GM19025 (cell line): ENCODE data around the gene PTPRM.
A peak's percentile ranks its signal among the peaks of the same experiment; 100 is the strongest.

Source experiments
- ATAC-seq: cut with Tn5 transposase; IDR thresholded peaks from one replicate; pipeline ENCODE4 v1.9.1; 2021; ENCODE audit warnings: mild to moderate bottlenecking, low read depth, moderate library complexity; ENCODE audit not compliant: unreplicated experiment

The PTPRM gene

DNA sequence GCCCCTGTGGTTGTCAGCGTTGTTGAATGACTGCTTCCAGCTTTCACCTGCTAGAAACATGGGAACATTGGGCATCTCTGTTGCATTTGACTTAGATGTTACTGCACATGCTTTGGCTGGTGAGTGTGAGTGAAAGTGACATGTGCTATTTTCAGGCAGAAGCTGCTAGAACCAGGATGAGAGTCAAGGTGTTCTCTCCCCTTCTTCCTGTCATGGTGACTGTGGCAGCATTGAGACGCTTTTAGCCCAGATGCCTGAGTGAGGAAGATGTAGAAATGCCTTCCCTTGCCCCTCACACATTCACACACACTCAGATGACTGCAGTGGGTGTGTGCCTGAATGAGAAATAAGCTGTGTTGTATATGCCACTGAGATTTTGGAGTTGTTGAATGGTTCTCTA lies 220.2 kb downstream of the PTPRM start:
- ATAC-seq, result no peak

DNA sequence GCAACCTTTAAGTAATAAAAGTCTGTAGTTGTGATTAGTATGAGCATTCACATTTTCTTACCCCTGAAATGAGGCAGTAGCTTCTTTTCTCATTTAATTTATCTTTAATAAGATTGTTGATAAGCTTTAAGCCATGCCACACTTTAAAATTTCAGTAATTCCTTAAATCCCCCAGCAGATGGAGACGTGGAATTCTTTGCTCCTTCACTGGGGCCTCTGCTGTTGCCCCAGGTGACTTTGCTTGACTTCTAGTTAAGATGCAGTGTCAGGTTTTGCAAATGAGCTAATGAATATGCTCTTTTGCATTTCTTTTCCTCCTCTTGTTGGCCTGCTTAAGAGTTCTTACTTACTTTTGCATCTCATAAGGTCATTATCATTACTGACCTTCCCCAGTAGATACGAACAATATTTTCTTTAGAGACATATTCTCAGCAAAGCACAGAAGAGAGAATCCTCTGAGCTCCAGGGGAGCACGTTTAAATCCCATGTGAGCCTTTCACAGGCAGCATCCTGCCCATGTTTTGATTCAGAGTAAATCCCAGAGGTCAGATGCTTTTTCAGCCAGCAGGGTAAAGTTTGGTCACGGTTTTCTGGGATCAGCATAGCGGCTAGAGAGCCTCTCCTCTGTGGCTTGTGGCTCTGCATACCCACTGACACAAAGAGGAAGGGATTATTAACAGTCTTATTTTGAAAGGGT lies 222.9 kb downstream of the PTPRM start:
- no peak for ATAC-seq

DNA sequence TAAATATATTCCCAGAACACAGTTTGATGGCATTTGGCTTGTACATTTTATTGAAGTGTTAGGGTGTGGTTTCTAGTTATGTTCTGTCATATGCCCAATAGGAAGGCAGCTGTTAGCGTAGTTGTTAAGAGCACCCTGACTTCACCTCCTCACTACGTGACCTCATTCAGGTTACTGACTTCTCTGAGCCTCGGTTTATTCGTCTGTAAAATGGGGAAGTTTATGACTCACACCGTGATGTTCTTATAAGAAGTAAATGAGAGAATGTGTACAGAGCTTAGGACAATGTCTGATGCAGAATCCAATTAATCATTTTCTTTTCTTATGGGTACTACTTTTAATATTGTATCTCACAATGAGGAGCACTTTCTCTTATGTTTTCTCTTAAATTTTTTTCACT lies 226.0 kb downstream of the PTPRM start:
- ATAC-seq, result no peak

DNA sequence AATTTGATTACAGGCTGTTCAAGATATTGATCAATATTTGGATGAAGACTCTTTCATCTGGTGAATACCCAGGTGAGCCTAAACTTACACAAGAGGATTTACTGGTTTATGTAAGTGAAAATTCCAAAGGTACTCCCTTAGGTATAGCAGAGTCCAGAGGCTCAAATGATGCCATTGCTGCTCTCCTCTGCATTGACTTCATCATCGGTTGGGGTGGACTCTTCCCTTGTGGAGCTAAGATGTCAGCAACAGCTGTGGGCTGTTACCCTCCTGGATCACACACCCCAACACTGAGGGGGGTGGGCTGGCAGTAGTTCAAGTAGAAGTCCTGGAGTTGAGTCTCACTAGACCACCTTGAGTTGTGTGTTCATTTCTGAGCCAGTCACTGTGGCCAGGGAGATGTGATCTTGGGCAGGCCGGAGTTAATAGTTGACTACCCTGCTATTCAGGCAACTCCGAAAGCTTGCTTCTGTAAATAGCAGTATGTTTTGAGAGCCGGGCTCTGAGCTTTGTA lies 236.9 kb downstream of the PTPRM start:
- ATAC-seq, result no peak

DNA sequence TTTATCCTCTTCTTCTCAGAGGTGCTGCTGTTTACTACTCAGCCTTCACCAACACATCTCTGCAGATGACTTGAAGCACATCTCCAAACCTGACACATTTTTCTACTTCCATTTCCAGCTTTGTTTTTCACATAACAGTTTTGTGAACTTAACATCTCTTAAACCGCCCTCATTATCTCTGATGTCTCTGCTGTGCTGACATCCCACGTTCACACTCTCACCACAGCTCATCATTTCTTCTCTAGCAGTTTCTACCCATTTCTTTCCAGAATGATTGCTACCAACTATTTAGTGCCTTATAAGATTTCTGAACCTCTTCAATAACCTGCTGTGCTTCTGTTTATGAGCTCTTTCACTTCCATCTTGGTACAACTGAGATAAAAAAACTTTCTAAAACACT lies 238.0 kb downstream of the PTPRM start:
- no peak for ATAC-seq

DNA sequence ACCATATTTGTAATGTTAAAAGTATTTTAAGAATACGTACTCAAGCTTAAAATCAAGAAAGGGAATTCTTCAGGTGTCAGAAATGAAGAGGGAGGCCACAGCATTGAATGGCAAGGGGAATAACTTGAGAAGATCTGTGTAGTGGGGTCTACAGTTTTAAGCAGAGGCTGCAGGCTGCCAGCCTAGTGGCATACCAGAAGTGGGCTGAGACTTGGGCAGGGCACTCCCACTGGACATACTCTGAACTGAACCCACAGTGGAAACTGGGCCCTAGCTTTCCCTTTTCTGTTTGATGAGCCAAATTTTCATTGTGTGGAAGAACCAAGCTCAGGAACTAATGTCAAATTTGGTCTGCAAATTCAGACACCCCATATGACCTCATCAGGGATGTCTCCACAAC lies 238.8 kb downstream of the PTPRM start:
- ATAC-seq, result no peak

DNA sequence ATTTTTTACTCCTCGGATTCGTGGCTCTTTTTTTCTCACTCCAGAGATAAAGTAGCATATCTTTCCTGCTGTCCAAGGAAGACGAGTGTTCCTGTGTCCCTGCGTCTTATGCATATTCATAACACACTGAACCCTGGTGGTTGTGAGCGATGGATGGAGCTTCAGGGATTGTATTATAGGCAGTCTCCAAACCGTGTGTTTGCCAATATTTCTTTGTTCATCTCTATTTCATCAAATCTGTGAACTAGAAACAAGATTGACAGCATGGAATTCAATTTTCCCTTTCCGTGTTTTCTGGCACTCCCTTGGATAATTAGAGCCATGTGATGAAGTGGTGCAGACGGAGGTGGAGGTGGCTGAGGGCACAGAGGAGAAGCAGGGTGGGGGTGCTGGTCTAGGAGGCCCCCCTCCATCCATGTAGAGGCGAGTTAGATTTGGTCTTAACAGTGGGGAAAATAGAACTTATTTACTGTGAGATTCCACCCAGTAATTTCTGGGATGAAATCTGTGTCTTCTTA lies 240.9 kb downstream of the PTPRM start:
- ATAC-seq, result no peak

DNA sequence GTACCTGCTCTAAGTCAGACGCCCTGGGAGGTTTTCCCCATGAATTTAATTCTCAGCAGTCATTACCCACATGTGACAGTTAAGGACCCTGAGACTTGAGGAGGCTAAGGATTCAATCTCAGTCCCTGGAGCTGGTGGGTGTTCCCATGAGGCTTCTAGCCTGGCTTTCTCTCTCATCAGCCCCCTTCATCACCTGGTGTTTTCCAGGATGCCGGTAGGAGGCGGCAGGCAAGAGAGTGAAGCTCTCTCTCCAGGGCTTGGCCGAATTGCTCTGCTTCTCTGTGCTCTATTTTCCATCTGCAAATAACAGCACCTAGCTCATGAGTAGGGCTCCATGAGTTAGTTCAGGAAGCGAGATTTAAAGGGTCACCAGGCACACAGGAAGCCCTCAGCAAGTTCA lies 241.9 kb downstream of the PTPRM start:
- ATAC-seq, result no peak

DNA sequence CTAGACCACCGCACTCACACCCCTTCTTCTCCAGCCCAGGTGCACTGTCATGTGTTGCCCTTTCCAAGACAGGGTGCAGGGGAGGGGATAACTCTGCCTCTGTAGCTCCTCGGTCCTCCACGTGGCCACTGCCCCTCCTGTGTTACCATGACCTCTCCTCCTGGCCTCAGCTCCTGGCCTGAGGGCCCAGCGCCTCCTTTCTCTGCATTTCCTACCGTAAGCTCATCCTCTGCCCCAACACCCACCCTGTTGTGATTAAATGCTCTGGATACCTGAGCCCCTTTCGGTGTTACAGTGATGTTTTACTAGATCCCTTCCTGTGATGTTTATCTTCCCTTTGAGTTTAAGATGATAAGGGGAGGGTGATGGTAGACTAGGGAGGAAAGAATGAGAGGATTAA lies 242.3 kb downstream of the PTPRM start:
- ATAC-seq, result no peak

DNA sequence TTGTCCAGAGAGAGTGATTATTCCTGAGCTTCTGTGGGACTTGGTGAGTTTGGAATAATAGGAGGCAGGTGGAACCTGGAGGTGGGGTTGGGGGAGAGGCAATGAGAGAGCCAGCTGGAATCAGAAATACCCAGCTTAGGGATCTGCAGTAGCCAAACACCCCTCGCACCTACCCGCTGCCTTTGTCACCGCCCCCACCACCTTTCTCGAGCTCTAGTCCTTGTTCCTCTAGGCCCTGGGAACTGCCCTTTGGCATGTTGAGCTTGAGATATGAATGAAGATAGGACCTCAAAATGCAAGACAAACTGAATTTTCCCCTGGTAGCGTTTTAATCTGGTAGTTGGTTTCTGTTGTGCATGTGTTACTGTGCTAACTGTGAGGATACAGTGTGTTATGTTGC lies 242.9 kb downstream of the PTPRM start:
- ATAC-seq, result no peak

DNA sequence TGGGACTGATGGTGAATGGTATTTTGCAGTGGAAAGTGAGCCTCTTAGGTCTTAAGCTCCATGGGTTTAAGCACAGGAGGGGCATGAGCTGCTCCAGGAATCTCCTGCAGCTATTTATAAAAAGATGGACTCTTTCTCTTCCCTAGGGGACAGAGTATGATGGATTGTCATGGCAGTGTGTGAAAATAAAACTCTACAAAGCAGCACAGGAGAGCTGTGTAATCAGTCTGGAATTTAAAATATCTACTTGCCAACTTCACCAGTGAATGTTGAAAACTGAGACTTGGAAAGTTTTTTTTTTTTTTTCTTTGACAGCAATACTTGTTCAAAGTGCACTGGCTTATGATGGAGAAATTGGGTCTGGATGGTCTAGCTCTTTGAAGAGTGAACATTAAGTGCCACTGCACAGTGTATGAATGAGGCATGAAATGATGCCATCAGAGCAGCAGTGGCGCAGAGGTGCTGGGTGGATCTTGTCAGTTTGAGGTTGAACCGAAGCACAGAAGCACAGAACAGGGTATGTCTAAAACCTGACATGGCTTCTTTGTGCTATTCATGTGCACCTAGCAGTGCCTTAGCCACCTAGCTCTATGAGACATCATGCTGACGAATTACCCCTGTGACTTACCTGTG lies 245.4 kb downstream of the PTPRM start:
- ATAC-seq, result no peak

DNA sequence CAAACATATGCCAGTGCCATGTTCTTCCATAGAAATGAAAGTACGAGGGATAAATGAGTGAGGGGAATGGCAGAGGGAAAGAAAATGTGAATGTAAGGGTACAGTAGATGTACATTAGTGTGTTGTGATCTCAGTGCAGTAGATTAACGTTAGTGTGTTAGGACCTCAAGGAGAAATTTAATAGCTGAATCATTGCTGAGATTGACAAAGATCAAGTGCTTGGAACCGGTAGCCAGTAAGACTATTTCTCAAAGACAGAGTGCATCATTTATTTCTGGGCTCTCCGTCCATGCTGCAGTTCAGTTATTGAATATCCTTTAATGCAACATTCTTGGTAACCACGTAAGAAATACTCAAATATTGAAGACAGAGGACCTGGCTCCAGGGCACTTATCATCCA lies 246.0 kb downstream of the PTPRM start:
- ATAC-seq, result no peak

DNA sequence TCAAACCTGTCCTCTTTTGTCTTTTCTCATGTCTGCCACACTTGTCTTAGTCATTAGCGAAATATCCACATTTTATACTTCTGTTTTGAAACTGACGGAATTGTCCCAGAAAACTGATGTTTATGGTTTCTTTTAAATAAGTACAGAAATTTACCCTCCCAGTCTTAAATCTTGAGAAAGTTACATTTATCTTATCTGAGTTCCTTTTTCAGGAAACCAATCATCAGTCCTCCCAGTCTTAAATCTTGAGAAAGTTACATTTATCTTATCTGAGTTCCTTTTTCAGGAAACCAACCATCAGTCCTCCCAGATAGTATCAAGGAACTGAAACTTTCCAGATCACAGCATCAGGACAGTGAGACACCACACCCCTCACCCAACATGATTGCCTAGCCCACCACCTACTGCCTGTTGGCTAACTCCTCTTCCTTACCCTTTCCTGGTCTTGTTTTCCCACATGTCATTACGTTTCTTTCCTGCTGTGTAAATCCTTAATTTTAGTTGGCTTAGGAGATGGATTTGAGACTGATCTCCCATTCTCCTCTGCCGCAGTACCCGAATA lies 247.7 kb downstream of the PTPRM start:
- ATAC-seq, result no peak

DNA sequence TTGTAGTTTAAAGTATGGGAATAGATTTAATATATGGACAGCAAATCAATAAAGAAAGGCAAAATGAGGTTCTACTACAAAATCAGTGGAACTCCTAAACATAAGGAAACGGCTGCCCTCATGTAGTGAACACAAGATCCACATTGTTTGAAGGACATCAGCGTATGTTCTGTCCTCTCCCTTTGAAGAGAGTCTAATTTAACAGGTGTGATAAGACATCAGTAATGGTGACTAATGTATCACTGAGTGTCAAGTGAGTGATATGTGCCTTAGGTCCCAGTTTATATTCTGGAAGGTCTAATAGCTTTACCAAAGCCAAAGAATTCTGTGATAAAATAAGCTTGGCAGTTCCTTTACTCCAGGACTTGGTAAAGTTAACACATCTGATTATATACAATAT lies 248.7 kb downstream of the PTPRM start:
- ATAC-seq, result no peak

DNA sequence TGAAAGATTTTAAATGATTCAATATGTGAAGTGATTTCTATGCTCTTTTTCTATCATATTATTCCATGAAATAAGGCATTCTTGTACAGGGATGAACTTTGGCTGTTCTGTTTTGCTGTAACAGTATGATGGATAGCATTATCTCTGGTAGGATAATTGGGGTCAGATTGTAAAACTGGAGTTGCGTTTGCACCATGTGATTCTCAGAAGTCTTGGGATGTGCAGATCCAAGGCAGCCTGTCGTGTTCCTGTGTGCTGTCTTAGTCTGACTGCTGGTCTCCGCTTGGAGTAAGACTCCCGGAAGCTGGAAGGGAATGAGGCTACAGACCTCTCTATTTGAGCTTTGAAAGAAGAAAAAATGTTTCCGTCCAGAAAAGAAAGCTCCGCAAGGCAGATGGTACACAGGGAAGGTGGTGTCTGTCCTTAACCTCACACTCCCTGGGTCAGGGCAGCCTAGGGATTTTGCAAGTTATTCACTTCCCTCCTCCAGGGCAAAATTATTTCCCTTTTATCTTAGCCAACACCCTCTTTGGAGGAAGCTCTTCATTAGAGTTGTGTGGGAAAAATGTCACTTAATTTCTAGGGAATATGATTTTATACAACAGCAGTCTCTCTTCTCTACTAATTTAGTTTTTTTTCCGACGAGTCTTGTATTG lies 250.6 kb downstream of the PTPRM start:
- ATAC-seq, result no peak

DNA sequence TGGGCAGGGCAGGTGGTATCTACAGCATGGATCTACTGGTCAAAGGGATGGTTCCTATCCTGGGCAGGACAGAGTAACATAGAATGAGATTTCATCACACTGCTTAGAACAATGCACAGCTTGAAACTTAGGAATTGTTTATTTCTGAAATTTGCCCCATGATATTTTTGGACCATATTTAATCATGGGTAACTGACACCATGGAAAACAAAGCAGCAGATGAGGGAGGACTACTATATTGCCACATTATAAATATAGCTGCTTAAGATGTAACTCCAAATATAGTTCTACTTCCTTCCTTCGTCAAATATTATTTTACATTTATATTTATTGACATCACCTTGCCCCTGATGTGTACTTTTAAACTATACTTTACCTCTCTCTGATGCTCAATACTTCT lies 254.7 kb downstream of the PTPRM start:
- no peak for ATAC-seq

DNA sequence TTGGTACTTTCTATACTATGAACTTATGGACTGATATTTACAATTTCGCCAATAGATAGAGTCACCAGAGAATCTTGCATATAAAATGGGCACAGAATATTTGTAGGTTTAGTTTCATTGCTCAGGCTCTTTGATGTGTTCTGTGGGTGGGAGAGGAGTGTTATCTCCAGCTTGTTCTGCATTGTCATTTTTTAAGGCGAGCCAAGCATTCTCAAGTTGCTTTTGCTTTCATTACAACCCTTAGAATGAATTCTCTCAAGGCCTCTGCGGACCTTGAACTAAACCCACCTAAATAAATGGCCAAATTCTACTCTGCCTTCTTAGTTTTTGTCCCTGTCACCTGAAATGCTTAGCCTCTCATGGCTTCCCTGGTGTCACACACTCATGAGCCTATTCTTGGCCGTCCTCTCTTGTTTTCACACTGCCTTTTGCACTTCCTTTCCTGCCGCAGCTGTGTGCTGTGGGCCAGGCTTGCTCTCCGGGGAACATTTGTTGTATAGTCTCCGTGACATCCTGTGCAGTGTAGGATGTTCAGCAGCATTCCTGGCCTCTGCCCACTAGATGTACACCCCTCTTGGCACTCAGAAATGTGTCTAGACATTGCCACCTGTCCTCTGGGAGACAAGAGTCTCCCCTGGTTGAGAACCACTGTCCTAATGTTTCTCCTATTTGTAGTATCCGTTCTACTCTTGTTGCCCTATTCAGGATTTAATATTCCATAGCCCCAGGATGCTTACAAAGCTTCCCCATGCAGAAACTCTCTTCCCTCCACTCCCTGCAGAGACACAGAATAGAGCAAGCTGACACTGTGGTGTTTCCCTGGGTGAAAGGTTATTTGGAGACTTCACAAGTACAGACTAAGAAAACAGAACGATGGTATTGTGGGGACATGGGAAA lies 255.6 kb downstream of the PTPRM start:
- peak; percentile 69 for ATAC-seq

DNA sequence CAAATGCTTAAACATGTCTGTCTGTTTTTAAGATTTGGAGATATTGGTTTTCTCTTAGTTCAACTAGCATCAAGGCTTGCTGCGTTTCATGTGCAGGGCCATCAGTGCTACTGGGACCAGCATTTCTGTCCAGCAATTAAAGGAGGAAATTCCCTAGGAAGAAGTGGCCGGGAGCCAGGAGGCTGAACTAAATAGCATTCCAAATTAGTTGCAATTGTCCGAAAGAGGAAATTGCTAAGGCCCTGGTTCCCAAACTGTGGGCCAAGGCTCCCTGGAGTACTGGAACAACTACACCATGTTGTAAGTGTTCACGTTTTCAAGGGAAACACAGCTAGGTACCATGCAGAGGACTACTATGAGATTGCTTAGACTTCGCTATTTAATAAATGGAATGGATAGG lies 257.9 kb downstream of the PTPRM start:
- no peak for ATAC-seq

DNA sequence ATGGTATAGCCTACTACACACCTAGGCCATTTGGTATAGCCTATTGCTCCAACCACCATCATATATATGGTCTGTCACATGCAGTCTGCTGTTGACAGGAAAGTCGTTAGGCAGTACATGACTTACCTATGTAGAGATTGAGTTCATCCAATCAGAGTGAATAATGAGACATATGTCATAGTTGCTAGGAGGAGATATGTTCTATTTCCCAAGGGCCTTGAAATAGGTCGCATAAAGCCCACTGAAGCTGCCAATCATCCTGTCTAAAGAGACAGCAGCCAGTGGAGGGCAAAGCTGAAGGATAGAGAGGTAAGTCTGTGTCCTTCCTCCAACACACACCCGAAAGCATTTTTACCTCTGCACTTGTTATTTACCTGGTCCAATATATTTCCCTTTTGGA lies 263.4 kb downstream of the PTPRM start:
- ATAC-seq, result peak; percentile 87

DNA sequence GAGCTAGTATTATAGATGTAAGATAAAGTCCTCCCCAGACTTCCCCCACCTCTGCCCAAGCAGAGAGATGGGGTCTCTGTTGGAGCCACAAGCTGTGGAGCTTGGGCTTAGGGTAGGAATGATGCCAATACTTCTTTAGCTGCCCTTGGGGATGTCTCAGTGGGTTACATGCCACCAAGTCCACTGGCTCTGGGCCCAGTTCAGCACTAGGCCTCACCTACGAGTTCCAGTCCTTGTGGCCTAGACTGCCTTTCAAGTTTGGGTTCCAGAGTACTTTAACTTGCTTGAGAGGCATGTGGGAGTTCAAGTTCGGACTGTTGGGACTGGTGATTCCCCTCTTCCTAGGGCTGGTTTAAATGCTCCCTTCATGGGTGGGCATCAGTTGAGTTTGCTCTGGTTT lies 272.4 kb downstream of the PTPRM start:
- ATAC-seq, result no peak
